Stimulated activated CD4-positive, alpha-beta T cell treated with anti-CD3 and anti-CD28 coated beads, Interleukin-15, amount 100 ng/mL, for 48 hours (primary cell): ENCODE measurements around the gene FBXO8.

Experiments
- DNase-seq, 2 donors: peaks; one replicate each; pipeline ENCODE4 v3.0.0-alpha.2; 2020; ENCODE audit warnings: low read depth in 2 of 2

The FBXO8 gene

GRCh38 chr4:174244441-174244840 lies 39.0 kb downstream of the FBXO8 start:
- no peak for DNase-seq

GRCh38 chr4:174241162-174241561 lies 42.3 kb downstream of the FBXO8 start:
- no peak for DNase-seq

DNA sequence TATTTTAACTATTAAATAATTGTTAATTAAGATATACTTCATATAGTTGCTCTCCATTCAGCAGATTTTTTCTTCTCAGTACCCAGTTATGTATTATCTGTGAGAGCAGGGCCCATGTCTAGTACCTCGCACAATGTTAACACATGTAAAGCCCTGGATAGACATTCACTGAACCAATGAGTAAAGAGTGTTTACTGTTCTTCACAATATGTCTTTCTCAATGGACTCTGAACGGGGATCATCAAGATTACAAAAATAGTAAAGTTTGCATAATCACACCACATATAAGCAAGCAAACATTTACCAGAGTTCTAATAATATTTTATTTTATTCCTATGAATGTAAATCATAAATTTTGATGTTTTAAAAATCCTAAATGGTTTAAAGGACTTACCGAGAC lies 47.1 kb downstream of the FBXO8 start:
- DNase-seq, result no peak

DNA sequence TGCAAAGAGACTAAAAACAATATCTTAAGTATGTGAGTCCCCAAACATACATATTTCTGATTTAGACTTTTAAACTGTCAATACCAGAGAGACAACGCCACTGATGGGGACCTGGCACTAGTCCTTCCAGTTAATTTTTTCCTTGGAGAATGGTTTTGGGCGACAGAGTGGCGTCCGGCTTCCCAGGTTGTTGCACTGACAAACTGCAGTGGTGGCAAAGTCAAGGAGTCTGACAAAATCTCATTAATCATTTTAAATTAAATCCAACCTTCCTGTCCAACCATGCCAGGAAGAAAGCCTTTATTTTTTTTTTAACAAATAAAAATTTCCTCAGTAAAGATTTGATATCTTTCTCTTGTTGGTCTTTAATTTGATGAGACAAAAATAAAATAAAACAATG lies 52.8 kb downstream of the FBXO8 start:
- DNase-seq, result no peak

DNA sequence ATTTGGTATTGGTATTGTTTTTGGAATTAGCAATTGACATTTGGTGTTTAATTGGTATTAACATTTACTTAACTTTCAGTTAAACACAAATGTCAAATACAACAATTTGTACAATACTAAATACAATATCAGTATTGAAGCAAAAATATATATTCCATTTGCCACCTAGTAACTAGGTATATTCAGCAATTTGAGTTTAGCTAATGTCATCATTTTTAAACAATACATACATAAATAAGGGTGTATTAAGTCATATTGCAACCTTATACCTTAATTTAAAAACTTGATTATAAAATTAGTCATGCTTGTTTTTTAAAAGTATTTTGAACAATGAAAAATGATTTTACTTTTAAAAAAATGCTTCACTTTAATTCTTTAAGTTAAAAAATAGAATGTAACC lies 53.3 kb downstream of the FBXO8 start:
- DNase-seq, result no peak

DNA sequence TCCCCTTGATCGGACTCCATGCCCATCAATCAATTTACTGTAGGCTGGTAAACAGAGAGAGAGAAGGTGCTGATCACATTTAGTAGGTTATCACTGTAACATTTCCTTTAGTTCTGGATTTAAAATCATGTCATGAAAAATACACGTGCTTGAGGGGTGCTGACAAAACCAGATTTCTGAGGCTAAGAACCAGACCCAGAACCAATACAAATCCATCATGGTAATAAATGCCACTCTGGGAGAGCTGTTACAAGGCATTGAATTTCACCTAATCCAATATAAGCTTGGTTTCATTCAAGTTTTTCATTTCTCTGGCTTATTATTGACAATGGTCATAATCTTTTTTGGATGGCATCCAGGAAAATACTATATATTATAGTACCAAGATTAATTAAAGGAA lies 54.5 kb downstream of the FBXO8 start:
- DNase-seq, result no peak

- DNase-seq, result no peak
Observed at GRCh38 chr4:174225349-174226049, 58.0 kb downstream of the FBXO8 start.

DNA sequence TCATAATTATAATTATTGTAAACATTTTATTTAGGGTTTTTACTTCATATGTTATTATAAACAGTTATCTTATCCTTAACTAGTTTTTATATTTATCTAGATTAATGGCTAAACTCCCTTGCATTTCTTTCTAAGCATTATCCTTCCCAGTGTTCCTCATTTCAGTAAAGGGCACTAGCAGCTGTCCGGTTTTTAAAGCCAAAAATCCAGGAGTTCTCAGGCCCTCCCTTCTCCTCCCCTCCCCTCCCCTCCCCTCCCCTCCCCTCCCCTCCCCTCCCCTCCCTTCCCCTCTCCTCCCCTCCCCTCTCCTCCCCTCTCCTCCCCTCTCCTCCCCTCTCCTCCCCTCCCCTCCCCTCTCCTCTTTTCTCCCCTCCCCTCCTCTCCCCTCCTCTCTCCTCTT lies 58.9 kb downstream of the FBXO8 start:
- DNase-seq, result no peak

GRCh38 chr4:174222266-174222872 lies 61.1 kb downstream of the FBXO8 start:
- DNase-seq, result no peak

- DNase-seq, result no peak
Observed at GRCh38 chr4:174218127-174218790, 65.2 kb downstream of the FBXO8 start.

- no peak for DNase-seq
Observed at GRCh38 chr4:174217273-174218126, 66.0 kb downstream of the FBXO8 start.

DNA sequence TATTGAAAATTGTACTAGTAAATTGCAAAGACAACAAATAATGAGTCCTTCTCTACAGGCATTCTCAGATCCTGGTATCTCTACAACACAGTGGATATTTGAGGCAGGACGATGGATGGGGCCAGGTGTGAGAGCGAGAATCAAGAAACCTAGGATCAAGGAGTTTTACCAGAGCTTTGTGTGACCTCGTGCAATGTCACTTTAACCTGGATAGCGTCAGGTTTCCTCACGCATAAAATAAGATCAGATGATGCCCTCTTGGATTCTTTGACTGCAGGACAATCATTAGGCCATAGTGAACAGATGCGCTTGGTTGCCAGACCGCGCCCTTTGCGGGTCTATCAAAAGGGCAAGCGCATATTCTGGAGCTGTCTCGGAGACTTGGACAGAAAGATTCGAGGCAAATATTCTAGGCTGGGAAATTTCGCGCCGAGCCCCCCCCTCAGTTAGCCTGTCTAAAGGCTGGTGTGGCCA lies 66.6 kb downstream of the FBXO8 start:
- no peak for DNase-seq

DNA sequence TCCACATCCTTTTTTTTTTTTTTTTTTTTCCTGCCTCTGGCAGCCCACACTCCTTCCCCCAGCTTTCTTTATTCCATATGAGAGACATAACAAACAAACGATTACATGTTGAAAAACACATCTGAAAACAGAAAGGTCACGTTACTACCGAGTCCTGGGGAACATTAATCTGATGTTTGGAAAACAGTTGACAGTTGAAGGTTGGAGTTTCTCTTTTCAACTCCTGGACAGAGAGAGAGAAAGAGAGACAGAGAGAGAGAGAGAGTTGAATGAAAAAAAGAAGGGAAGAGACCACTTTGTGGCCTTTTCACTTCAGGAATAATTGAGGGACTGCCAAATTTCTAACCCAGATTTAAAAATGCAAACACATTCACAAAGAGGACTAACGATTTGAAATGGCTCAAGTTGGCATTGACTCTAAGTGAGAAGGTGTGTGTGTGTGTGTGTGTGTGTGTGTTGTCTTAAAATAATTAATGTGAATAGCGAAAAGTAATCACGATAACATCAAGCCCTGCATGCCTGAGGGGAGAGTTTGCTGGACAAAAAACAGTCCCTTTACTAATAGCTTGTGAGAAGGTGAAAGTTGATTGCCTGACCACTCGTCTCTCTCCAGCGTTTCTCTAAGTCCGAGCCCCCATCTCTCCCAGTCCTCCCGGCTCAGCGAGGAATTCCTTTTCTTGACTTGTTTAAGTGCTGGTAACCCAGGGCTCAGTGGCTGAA lies 67.3 kb downstream of the FBXO8 start:
- DNase-seq, result no peak

DNA sequence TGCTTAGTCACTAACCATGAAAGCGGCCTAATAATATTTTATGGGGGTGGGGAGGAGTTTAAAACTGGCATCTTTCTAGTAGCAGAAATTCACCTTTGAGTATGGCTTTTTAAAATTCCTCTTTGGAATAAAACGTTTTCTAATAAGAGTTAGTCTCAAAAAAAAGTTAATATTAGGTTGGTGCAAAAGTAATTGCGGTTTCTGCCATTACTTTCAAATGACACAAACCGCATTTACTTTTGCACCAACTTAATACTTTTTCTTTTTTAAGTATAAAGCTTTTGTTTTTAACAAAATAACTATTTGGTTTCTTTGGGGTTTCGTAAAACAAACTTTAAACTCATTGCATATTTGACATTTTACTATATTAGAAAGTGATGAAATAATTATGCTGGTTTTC lies 68.4 kb downstream of the FBXO8 start:
- no peak for DNase-seq

DNA sequence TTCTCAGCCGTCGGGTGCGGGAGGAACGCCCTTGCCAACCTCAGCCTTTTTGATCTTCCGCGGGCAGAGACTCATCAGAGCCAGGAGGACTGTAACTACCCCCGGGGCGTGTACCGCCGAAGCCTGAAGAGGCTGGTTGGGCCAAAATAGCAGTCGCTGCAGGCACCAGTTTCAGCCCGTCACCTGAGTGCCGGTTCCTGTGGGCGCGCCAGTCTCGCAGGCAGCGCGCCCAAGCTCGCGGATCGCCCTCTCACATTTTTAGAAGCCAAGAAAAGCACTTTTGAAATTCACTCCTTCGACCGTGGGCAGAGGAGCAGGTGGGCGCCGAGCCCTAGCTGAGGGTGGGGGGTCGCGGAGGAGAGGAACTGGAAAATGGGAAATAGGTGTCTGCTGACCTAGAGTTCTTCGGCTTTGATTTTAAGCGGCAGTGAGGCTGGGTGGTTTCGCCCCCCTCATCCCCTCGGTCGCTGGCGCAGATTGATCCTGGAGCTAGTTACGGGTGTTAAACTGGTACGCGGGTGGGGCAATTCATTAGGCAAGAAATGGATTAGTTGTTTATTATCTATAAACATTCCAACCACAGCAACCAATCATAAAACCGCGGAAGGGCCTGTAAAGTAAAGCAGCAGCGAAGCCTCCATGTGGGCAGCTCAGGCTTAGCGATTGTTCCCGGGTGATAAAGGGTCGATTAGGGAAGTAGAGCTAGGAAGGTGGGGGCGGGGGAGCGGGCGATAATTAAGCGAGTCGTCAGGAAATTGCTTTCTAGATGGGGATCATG lies 69.2 kb downstream of the FBXO8 start:
- no peak for DNase-seq

DNA sequence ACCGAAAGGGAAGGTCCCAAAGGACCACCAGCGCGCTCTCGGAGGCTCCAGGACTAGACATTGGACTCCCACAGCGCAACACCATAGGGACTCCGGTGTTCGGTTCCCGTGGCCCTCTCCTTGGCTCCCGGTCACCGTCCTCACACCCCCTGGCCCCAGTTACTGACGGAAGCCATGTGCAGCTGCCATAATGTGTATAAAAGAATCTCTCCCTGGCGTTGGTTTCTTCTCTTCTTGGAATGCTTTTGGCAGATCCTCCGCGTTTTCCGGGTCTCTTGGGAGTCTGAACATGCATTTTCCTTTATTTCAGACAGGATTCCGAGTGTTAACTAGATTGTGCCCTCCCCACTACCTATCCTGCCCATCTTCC lies 69.8 kb downstream of the FBXO8 start:
- DNase-seq, result no peak

- no peak for DNase-seq
Observed at GRCh38 chr4:174212061-174212460, 71.4 kb downstream of the FBXO8 start.

DNA sequence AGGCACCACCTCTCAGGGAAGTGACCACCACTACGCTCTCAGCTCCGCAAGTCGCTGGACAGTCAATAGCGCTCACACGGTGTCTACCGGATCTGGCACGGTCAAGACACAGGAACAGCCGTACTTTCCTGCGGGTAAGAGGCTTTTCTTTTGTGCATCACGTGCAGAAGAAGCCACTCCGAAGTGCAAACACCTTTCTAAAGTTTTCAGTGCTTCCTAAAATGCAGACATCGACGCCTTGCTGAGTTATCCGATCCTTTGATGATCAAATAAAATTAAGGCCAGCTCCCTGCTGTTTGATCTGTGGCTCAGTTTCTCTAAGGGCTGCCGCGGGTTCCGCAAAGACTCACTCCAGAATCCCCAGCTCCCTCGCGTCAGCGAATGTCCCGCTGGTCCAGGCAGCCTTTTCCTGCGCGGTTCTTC lies 71.8 kb downstream of the FBXO8 start:
- DNase-seq, result no peak

DNA sequence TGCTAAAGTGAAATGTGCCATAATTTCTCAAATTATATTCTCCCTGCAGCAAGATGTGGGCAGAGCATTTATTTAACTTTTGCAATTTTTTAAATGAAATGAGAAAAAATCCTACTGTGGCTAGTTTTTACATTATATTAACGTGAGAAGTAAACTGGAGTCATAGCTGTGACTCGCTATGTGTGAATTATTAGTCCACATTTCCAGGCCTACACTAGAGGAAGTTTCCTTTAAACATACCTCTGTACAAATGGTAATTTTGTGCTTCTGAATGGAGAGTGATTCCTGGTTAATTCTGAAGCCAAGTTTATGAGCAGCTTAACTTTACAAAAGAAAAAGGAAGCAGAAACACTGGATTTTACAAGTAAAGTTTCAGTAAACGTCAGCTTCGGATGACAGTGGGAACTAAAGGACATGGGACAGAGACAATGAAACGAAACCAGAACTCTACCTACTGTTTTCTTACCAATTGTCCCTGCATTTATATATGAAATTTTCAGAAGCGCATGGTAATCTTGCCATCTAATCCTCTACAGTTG lies 72.4 kb downstream of the FBXO8 start:
- DNase-seq, result no peak

DNA sequence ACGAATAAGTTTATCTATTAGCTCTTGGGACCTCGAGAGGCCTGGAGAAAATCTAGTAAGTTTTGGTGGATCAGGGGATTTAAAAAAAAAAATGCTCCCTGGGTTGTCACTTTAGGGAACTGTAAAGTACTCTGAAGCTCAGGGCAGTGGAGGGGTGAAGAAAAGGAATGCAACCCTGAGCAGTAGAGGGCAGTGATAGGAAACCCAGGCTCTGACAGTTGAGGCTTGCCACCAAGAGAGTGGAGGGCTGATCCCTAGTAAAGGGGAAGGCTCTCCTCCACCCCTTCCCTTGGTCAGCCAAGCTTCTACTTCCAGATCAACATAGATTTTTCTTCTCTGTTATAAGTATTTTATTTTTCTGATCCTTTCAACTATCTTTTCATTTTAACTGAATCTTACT lies 73.1 kb downstream of the FBXO8 start:
- DNase-seq, result no peak

GRCh38 chr4:174209341-174209740 lies 74.1 kb downstream of the FBXO8 start:
- no peak for DNase-seq
